Activated CD4-positive, alpha-beta memory T cell treated with anti-CD3 and anti-CD28 coated beads, Interleukin-2, amount 10 ng/mL, durations not matched to agents 7 days and 5 days (primary cell): ENCODE data around the gene ADRA1B. TPM values are rescaled to one million over a fixed set of nuclear protein-coding genes. Genes with fewer than 3 reads are reported as not detected.
A peak's percentile ranks its signal among the peaks of the same experiment; 100 is the strongest.
"Not testable (repeated sequence)": the region's sequence is repeated elsewhere in the genome, so short reads cannot be mapped to it uniquely, and the experiment has no call there.

Experiments
- CTCF ChIA-PET: fragments of 350-600 bp; sonication (Branson Sonifier 250); formaldehyde crosslinking; loops from one replicate; lab custom pipeline; 2021; ENCODE audit warnings: antibody characterized with exemption, inconsistent platforms; lab: Charles Lee
- POLR2A ChIA-PET: fragments of 350-600 bp; sonication (Branson Sonifier 250); formaldehyde crosslinking; loops from one replicate; lab custom pipeline; 2021; ENCODE audit warnings: antibody characterized with exemption; lab: Charles Lee
- DNase-seq: peaks from one replicate; pipeline ENCODE4 v3.0.0-alpha.2; 2020
- H3K27ac Mint-ChIP-seq: one replicate; pipeline ENCODE4 v1.8.0; 2021; ENCODE audit warnings: mild to moderate bottlenecking, mixed read lengths
- H3K27me3 Mint-ChIP-seq: one replicate; pipeline ENCODE4 v1.8.0; 2021; ENCODE audit warnings: mixed read lengths
- H3K36me3 Mint-ChIP-seq: one replicate; pipeline ENCODE4 v1.8.0; 2021; ENCODE audit warnings: low read depth, mixed read lengths
- H3K4me1 Mint-ChIP-seq: one replicate; pipeline ENCODE4 v1.8.0; 2021; ENCODE audit warnings: mixed read lengths
- H3K4me3 Mint-ChIP-seq: one replicate; pipeline ENCODE4 v1.8.0; 2021; ENCODE audit warnings: mild to moderate bottlenecking, mixed read lengths
- H3K9me3 Mint-ChIP-seq: one replicate; pipeline ENCODE4 v1.8.0; 2021; ENCODE audit warnings: mixed read lengths
- total RNA-seq, 2 experiments: library from RNA; stranded (reverse); gene quantifications; one replicate each; pipeline ENCODE4 v1.2.3, GENCODE V29; 2021

ADRA1B gene
- total RNA-seq, 2 experiments from 2014 or later: not detected

GRCh38 chr5:159995907-159996306, 79.6 kb downstream of the ADRA1B start:
- DNase-seq: no peak
- peaks cover 24% of the 10 kb centered on the region for H3K27me3 Mint-ChIP-seq
- no peak overlapping the region for H3K27ac Mint-ChIP-seq
- H3K9me3 Mint-ChIP-seq: peaks cover 3% of the 10 kb centered on the region
- no peaks in the 10 kb centered on the region for H3K36me3 Mint-ChIP-seq
- POLR2A ChIA-PET: interaction anchor here (0.9 kb wide), 1 partner anchor 9 kb away, joined by 3 read pairs; no protein-coding TSS in a partner anchor
- CTCF ChIA-PET: no interaction called here
- H3K4me1 Mint-ChIP-seq: no peaks in the 10 kb centered on the region
- no peak overlapping the region for H3K4me3 Mint-ChIP-seq

GRCh38 chr5:160001457-160001856, 85.2 kb downstream of the ADRA1B start:
- CTCF ChIA-PET: interaction anchor here (0.6 to 2.0 kb wide), 2 partner anchors 20 to 215 kb away, joined by 3 to 4 read pairs; no protein-coding TSS in a partner anchor
- POLR2A ChIA-PET: no interaction called here
- H3K27ac Mint-ChIP-seq: no peak overlapping the region
- H3K27me3 Mint-ChIP-seq: peaks cover 19% of the 10 kb centered on the region
- H3K9me3 Mint-ChIP-seq: no peaks in the 10 kb centered on the region
- no peaks in the 10 kb centered on the region for H3K4me1 Mint-ChIP-seq
- no peak overlapping the region for H3K4me3 Mint-ChIP-seq
- no peaks in the 10 kb centered on the region for H3K36me3 Mint-ChIP-seq
- DNase-seq: no peak

GRCh38 chr5:160007514-160007913, 91.2 kb downstream of the ADRA1B start:
- Mint-ChIP-seq H3K4me3 (no peak overlapping the region), H3K36me3 (peaks cover 19% of the 10 kb centered on the region), H3K27ac (no peak overlapping the region), H3K27me3 (peaks cover 3% of the 10 kb centered on the region), H3K4me1 (peaks cover 27% of the 10 kb centered on the region), H3K9me3 (no peaks in the 10 kb centered on the region)
- ChIA-PET CTCF (interaction anchor here (2.3 to 3.7 kb wide), 2 partner anchors 13 to 20 kb away, joined by 12 to 41 read pairs; no protein-coding TSS in a partner anchor), POLR2A (interaction anchor here (3.0 kb wide), 1 partner anchor 14 kb away, joined by 18 read pairs; no protein-coding TSS in a partner anchor)
- no peak for DNase-seq

GRCh38 chr5:160008529-160008876, 92.2 kb downstream of the ADRA1B start:
- H3K9me3 Mint-ChIP-seq, H3K4me3 Mint-ChIP-seq, H3K27me3 Mint-ChIP-seq, DNase-seq, H3K27ac Mint-ChIP-seq: not testable (repeated sequence)
- H3K36me3 Mint-ChIP-seq: peaks cover 24% of the 10 kb centered on the region
- ChIA-PET CTCF (interaction anchor here (0.9 to 3.7 kb wide), 4 partner anchors 12 to 21 kb away, joined by 3 to 41 read pairs (median 9); no protein-coding TSS in a partner anchor), POLR2A (interaction anchor here (0.8 to 3.0 kb wide), 9 partner anchors 13 to 801 kb away, joined by 3 to 18 read pairs (median 4); partner anchors contain the start of genes PWWP2A and UBLCP1)
- H3K4me1 Mint-ChIP-seq: peaks cover 27% of the 10 kb centered on the region

- Mint-ChIP-seq H3K36me3 (peaks cover 24% of the 10 kb centered on the region), H3K4me3 (peak within 1 kb of the TSS; percentile 89), H3K27me3 (no peaks in the 10 kb centered on the region), H3K4me1 (peaks cover 27% of the 10 kb centered on the region), H3K9me3 (no peaks in the 10 kb centered on the region), H3K27ac (peak within 1 kb of the TSS; percentile 95)
- peak; percentile 93 for DNase-seq
- CTCF ChIA-PET: interaction anchor here (0.9 to 3.7 kb wide), 3 partner anchors 12 to 22 kb away, joined by 3 to 41 read pairs (median 6); no protein-coding TSS in a partner anchor
- POLR2A ChIA-PET: interaction anchor here (0.8 to 3.0 kb wide), 10 partner anchors 12 to 801 kb away, joined by 3 to 18 read pairs (median 4); partner anchors contain the start of genes PWWP2A and UBLCP1
Observed at GRCh38 chr5:160008877-160009590, 92.8 kb downstream of the ADRA1B start, which contains the start of gene TTC1. TTC1 (plus strand) TSS chr5:160009139; CDS start chr5:160010529, 1,390 bp downstream.

GRCh38 chr5:160009591-160009989, 93.3 kb downstream of the ADRA1B start:
- POLR2A ChIA-PET: interaction anchor here (0.9 to 3.0 kb wide), 9 partner anchors 12 to 802 kb away, joined by 3 to 18 read pairs (median 4); partner anchors contain the start of gene PWWP2A
- no peak for DNase-seq
- H3K4me1 Mint-ChIP-seq: peaks cover 27% of the 10 kb centered on the region
- CTCF ChIA-PET: interaction anchor here (0.9 to 3.7 kb wide), 3 partner anchors 11 to 22 kb away, joined by 3 to 41 read pairs (median 6); no protein-coding TSS in a partner anchor
- peaks cover 24% of the 10 kb centered on the region for H3K36me3 Mint-ChIP-seq
- peak overlapping the region; percentile 95 for H3K27ac Mint-ChIP-seq
- peak overlapping the region; percentile 89 for H3K4me3 Mint-ChIP-seq
- H3K9me3 Mint-ChIP-seq: no peaks in the 10 kb centered on the region
- no peaks in the 10 kb centered on the region for H3K27me3 Mint-ChIP-seq

GRCh38 chr5:160011471-160011870, 95.2 kb downstream of the ADRA1B start:
- ChIA-PET CTCF (interaction anchor here (0.8 to 3.0 kb wide), 3 partner anchors 10 to 380 kb away, joined by 3 to 20 read pairs (median 3); no protein-coding TSS in a partner anchor), POLR2A (interaction anchor here (1.1 to 1.2 kb wide), 2 partner anchors 14 to 237 kb away, joined by 3 to 5 read pairs; no protein-coding TSS in a partner anchor)
- Mint-ChIP-seq H3K4me3 (no peak overlapping the region), H3K4me1 (peaks cover 27% of the 10 kb centered on the region), H3K27ac (no peak overlapping the region), H3K36me3 (peaks cover 24% of the 10 kb centered on the region), H3K9me3 (no peaks in the 10 kb centered on the region), H3K27me3 (no peaks in the 10 kb centered on the region)
- no peak for DNase-seq

- H3K9me3 Mint-ChIP-seq, H3K27ac Mint-ChIP-seq, DNase-seq, H3K4me3 Mint-ChIP-seq, POLR2A ChIA-PET, H3K27me3 Mint-ChIP-seq, CTCF ChIA-PET: not testable (repeated sequence)
- Mint-ChIP-seq H3K4me1 (peaks cover 23% of the 10 kb centered on the region), H3K36me3 (peaks cover 26% of the 10 kb centered on the region)
Observed at GRCh38 chr5:160014197-160014596, 97.9 kb downstream of the ADRA1B start.

GRCh38 chr5:160018945-160019625, 102.8 kb downstream of the ADRA1B start:
- peaks cover 14% of the 10 kb centered on the region for H3K36me3 Mint-ChIP-seq
- DNase-seq: no peak
- ChIA-PET POLR2A (no interaction called here), CTCF (interaction anchor here (1.6 to 3.7 kb wide), 3 partner anchors 10 to 374 kb away, joined by 3 to 41 read pairs (median 23); partner anchors contain the start of gene TTC1)
- no peak overlapping the region for H3K27ac Mint-ChIP-seq
- H3K9me3 Mint-ChIP-seq: no peaks in the 10 kb centered on the region
- H3K27me3 Mint-ChIP-seq: no peaks in the 10 kb centered on the region
- H3K4me3 Mint-ChIP-seq: no peak overlapping the region
- H3K4me1 Mint-ChIP-seq: peaks cover 16% of the 10 kb centered on the region

GRCh38 chr5:160020266-160020770, 104.0 kb downstream of the ADRA1B start:
- no peak for DNase-seq
- H3K9me3 Mint-ChIP-seq: no peaks in the 10 kb centered on the region
- no peak overlapping the region for H3K4me3 Mint-ChIP-seq
- H3K27ac Mint-ChIP-seq: no peak overlapping the region
- peaks cover 14% of the 10 kb centered on the region for H3K36me3 Mint-ChIP-seq
- ChIA-PET CTCF (interaction anchor here (1.0 to 3.7 kb wide), 5 partner anchors 8 to 372 kb away, joined by 3 to 41 read pairs (median 20); partner anchors contain the start of gene TTC1), POLR2A (interaction anchor here (3.2 kb wide), 1 partner anchor 12 kb away, joined by 18 read pairs; the partner anchor contains the start of gene TTC1)
- H3K4me1 Mint-ChIP-seq: peaks cover 16% of the 10 kb centered on the region
- H3K27me3 Mint-ChIP-seq: no peaks in the 10 kb centered on the region

GRCh38 chr5:160020964-160021363, 104.7 kb downstream of the ADRA1B start:
- peaks cover 16% of the 10 kb centered on the region for H3K4me1 Mint-ChIP-seq
- CTCF ChIA-PET: interaction anchor here (1.0 to 3.7 kb wide), 12 partner anchors 9 to 372 kb away, joined by 3 to 42 read pairs (median 8); partner anchors contain the start of gene TTC1
- POLR2A ChIA-PET: interaction anchor here (3.2 kb wide), 1 partner anchor 13 kb away, joined by 18 read pairs; the partner anchor contains the start of gene TTC1
- H3K27me3 Mint-ChIP-seq: no peaks in the 10 kb centered on the region
- no peaks in the 10 kb centered on the region for H3K9me3 Mint-ChIP-seq
- H3K36me3 Mint-ChIP-seq: peaks cover 14% of the 10 kb centered on the region
- no peak overlapping the region for H3K4me3 Mint-ChIP-seq
- no peak for DNase-seq
- H3K27ac Mint-ChIP-seq: no peak overlapping the region
